IMR-90 (cell line): ENCODE data around the gene CFAP43. TPM values are rescaled to one million over a fixed set of nuclear protein-coding genes. Genes with fewer than 3 reads are reported as not detected.

Experiments
- ATAC-seq: fragments of 200-7000 bp; cut with Tn5 transposase; 2 replicates; pipeline ENCODE4 v1.9.1; 2020; ENCODE audit warnings: low read depth, mild to moderate bottlenecking, moderate library complexity
- BruUV-seq: library from RNA; stranded (reverse); fragments of 400-500 nt; replicated peaks from 2 replicates; lab custom pipeline; 2021; lab: Mats Ljungman, UMichigan
- CTCF ChIA-PET: fragments of 300-600 bp; formaldehyde crosslinking; extraction: SDS; loops from one replicate; lab custom pipeline; 2021; ENCODE audit warnings: antibody characterized with exemption; lab: Yijun Ruan, JAX
- POLR2A ChIA-PET: fragments of 300-600 bp; sonication (Branson Sonifier 250); formaldehyde crosslinking; loops from one replicate; lab custom pipeline; 2022; ENCODE audit warnings: antibody characterized with exemption; ENCODE audit not compliant: unreplicated experiment; lab: Charles Lee
- DNase-seq: peaks from one replicate; pipeline ENCODE4 v3.0.0; 2013
- H2AFZ ChIP-seq: replicated peaks from 2 replicates; pipeline ENCODE3; 2013; ENCODE audit warnings: low read length, mild to moderate bottlenecking; ENCODE audit not compliant: poor library complexity
- H2AK5ac ChIP-seq: 2 replicates; pipeline ENCODE4 v1.6.1; 2013; ENCODE audit warnings: low read depth, low read length, inconsistent platforms
- H2AK9ac ChIP-seq: replicated peaks from 2 replicates; pipeline ENCODE3; 2013; ENCODE audit warnings: mild to moderate bottlenecking, low read depth, low read length, moderate library complexity; ENCODE audit not compliant: poor library complexity
- H2BK120ac ChIP-seq: 2 replicates; pipeline ENCODE4 v1.6.1; 2013; ENCODE audit warnings: low read depth, low read length, inconsistent platforms
- H2BK15ac ChIP-seq: 3 replicates; pipeline ENCODE4 v1.6.1; 2013; ENCODE audit warnings: low read depth, low read length, inconsistent platforms
- H2BK20ac ChIP-seq: 2 replicates; pipeline ENCODE4 v1.6.1; 2013; ENCODE audit warnings: low read depth, mild to moderate bottlenecking, inconsistent platforms, low read length, moderate library complexity
- H2BK5ac ChIP-seq: 2 replicates; pipeline ENCODE4 v1.6.1; 2013; ENCODE audit warnings: mild to moderate bottlenecking, low read depth, low read length, inconsistent platforms; ENCODE audit not compliant: poor library complexity, severe bottlenecking
- H3K14ac ChIP-seq: replicated peaks from 2 replicates; pipeline ENCODE4 v1.6.1; 2013; ENCODE audit warnings: low read depth, low read length, inconsistent platforms
- H3K18ac ChIP-seq: 2 replicates; pipeline ENCODE4 v1.6.1; 2013; ENCODE audit warnings: low read depth, low read length, control low read depth
- H3K23ac ChIP-seq: 2 replicates; pipeline ENCODE4 v1.6.1; 2013; ENCODE audit warnings: low read depth, low read length, inconsistent platforms
- H3K27ac ChIP-seq: 2 replicates; pipeline ENCODE4 v1.5.1; 2013; ENCODE audit warnings: mild to moderate bottlenecking, control low read depth, low read length; ENCODE audit not compliant: insufficient read depth
- H3K27me3 ChIP-seq: 2 replicates; pipeline ENCODE4 v1.6.1; 2013; ENCODE audit warnings: low read length; ENCODE audit not compliant: control insufficient read depth, insufficient read depth
- H3K36me3 ChIP-seq: 2 replicates; pipeline ENCODE4 v1.6.1; 2013; ENCODE audit warnings: low read length, mixed read lengths; ENCODE audit not compliant: control insufficient read depth, insufficient read depth
- H3K4ac ChIP-seq: 2 replicates; pipeline ENCODE4 v1.6.1; 2013; ENCODE audit warnings: low read depth, low read length, inconsistent platforms
- H3K4me1 ChIP-seq: 2 replicates; pipeline ENCODE4 v1.6.1; 2013; ENCODE audit warnings: low read length, mixed read lengths; ENCODE audit not compliant: control insufficient read depth, insufficient read depth
- H3K4me2 ChIP-seq: 2 replicates; pipeline ENCODE4 v1.6.1; 2013; ENCODE audit warnings: low read depth, mild to moderate bottlenecking, control low read depth, low read length, moderate library complexity
- H3K4me3 ChIP-seq: 2 replicates; pipeline ENCODE4 v1.5.1; 2013; ENCODE audit warnings: low read depth, mild to moderate bottlenecking, control low read depth, low read length, moderate library complexity; ENCODE audit not compliant: insufficient read depth
- H3K56ac ChIP-seq: 2 replicates; pipeline ENCODE4 v1.6.1; 2013; ENCODE audit warnings: low read length, inconsistent platforms; ENCODE audit not compliant: insufficient read depth; ENCODE audit errors: extremely low read depth
- H3K79me1 ChIP-seq, 2 experiments: 2 replicates each; pipeline ENCODE4 v1.6.1; 2013; ENCODE audit warnings: low read length in 2 of 2, inconsistent platforms in 1 of 2, low read depth in 1 of 2
- H3K9ac ChIP-seq: 2 replicates; pipeline ENCODE4 v1.6.1; 2013; ENCODE audit warnings: low read depth, low read length, control low read depth
- H3K9me1 ChIP-seq: 2 replicates; pipeline ENCODE4 v1.6.1; 2013; ENCODE audit warnings: low read length, inconsistent platforms; ENCODE audit not compliant: insufficient read depth
- H3K9me3 ChIP-seq: 2 replicates; pipeline ENCODE4 v1.6.1; 2013; ENCODE audit warnings: low read length; ENCODE audit not compliant: control insufficient read depth, insufficient read depth
- H4K20me1 ChIP-seq: 2 replicates; pipeline ENCODE4 v1.6.1; 2013; ENCODE audit warnings: low read length, inconsistent platforms; ENCODE audit not compliant: insufficient read depth
- H4K5ac ChIP-seq: 2 replicates; pipeline ENCODE4 v1.6.1; 2013; ENCODE audit warnings: mild to moderate bottlenecking, low read depth, low read length, control low read depth
- H4K8ac ChIP-seq, 2 experiments: 2 replicates each; pipeline ENCODE4 v1.6.1; 2013; ENCODE audit warnings: low read depth in 2 of 2, low read length in 2 of 2, control low read depth in 1 of 2, inconsistent platforms in 1 of 2
- H4K91ac ChIP-seq: 2 replicates; pipeline ENCODE4 v1.6.1; 2013; ENCODE audit warnings: low read depth, low read length, inconsistent platforms; ENCODE audit not compliant: insufficient read depth
- CEBPB ChIP-seq: IDR thresholded peaks from 2 replicates; pipeline ENCODE4 v1.6.1; 2012; ENCODE audit warnings: low read depth, low read length, improper control_type of control experiment
- MXI1 ChIP-seq: IDR thresholded peaks from 2 replicates; pipeline ENCODE4 v1.6.1; 2012; ENCODE audit warnings: low read depth, mild to moderate bottlenecking, low read length, moderate library complexity, borderline replicate concordance
- NFE2L2 ChIP-seq: fragments of 150-350 bp; IDR thresholded peaks from 2 replicates; pipeline ENCODE4 v1.6.1; 2016; ENCODE audit warnings: low read depth, mild to moderate bottlenecking, low read length
- POLR2A ChIP-seq: IDR thresholded peaks from 2 replicates; pipeline ENCODE4 v1.6.1; 2012; ENCODE audit warnings: mild to moderate bottlenecking, low read depth, low read length
- SMC3 ChIP-seq: fragments of 150-350 bp; IDR thresholded peaks from 2 replicates; pipeline ENCODE4 v1.6.1; 2016; ENCODE audit warnings: low read depth, mild to moderate bottlenecking, antibody characterized with exemption, low read length, moderate library complexity
- WGBS, 2 experiments: methylation state at CpG; one replicate each; pipeline versions ENCODE4 v1.1.5 to v1.1.7; 2013; ENCODE audit warnings: missing lambda C conversion rate in 2 of 2; ENCODE audit not compliant: insufficient read length in 1 of 2; ENCODE audit errors: extremely low coverage in 2 of 2; 5-methylcytosine and 5-hydroxymethylcytosine counted together
- dilution Hi-C: fragments of 300-500 bp; cut with HindIII; formaldehyde crosslinking; loops from one replicate; pipeline ENCODE4 v1.14.3; 2018; ENCODE audit warnings: low sequenced_read_pairs; ENCODE audit not compliant: unreplicated experiment
- in situ Hi-C: fragments of 300-500 bp; cut with MboI; formaldehyde crosslinking; loops from 3 replicates; pipeline ENCODE4 v1.14.3; 2019; ENCODE audit warnings: low sequenced_read_pairs, inconsistent platforms, mixed read lengths
- intact Hi-C: fragments of 100-400 bp; cut with micrococcal nuclease; formaldehyde crosslinking; loops from 2 replicates; pipeline ENCODE4 v1.10.0; 2022
- polyA plus RNA-seq, 3 experiments: library from polyadenylated mRNA; depleted of rRNA; stranded (reverse); fragments of >200 nt; gene quantifications; 2 replicates each; pipeline ENCODE4 v1.2.3, GENCODE V29; 2012; ENCODE audit warnings: low replicate concordance in 1 of 3
- total RNA-seq: library from RNA; depleted of rRNA; stranded (reverse); fragments of >200 nt; gene quantifications from 2 replicates; pipeline ENCODE4 v1.2.3, GENCODE V29; 2012
- TF ChIP-seq, protein P1 (sequence below): conservative IDR thresholded peaks from 2 replicates; pipeline ENCODE4 v1.5.1; 2012; ENCODE audit warnings: mild to moderate bottlenecking, low read depth, low read length, improper control_type of control experiment

The CFAP43 gene
- total and polyA plus RNA-seq, 2 of the 4 experiments (the other 2 are of a cell fraction), result under 0.01 to 0.05 TPM

DNA sequence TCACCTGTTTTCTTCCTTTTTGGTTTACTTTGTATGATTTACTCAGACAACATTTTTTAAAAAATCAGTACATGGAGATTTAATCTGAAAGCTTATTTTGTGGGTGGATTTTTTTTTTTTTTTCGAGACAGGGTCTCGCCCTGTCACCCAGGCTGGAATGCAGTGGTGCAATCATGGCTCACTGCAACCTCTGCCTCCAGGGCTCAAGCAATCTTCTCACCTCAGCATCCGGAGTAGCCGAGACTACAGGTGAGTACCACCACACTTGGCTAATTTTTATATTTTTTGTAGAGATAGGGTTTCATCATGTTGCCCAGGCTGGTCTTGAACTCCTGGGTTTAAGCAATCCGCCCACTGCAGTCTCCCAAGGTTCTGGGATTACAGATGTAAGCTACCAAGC, 25.1 kb upstream of the CFAP43 start:
- no peaks in the 10 kb centered on the region for H3K9me3 ChIP-seq
- H3K56ac ChIP-seq, result no peak overlapping the region
- peaks cover 37% of the 10 kb centered on the region; the same call in 1 of the 2 replicates for H4K20me1 ChIP-seq
- H3K79me1 ChIP-seq, result peaks cover 17 to 45% of the 10 kb centered on the region in 2 experiments
- H3K14ac ChIP-seq, result no peak overlapping the region; the same call in 1 of the 2 replicates
- in situ Hi-C loops (no loop called here), intact Hi-C loops (loop anchor here (2.0 kb wide), 1 partner anchor 544 kb away; no protein-coding TSS in a partner anchor), dilution Hi-C loops (no loop called here)
- H4K91ac ChIP-seq, result no peak overlapping the region
- no peak overlapping the region for H3K18ac ChIP-seq
- peaks cover 16% of the 10 kb centered on the region; the same call in 1 of the 2 replicates for H3K9me1 ChIP-seq
- DNase-seq, result no peak
- BruUV-seq, result no TSS peak
- ATAC-seq, result no peak
- H3K27me3 ChIP-seq, result no peaks in the 10 kb centered on the region
- H3K36me3 ChIP-seq, result peaks cover 29% of the 10 kb centered on the region
- no peak overlapping the region for H3K9ac ChIP-seq
- H3K27ac ChIP-seq, result no peak overlapping the region
- peaks cover 15% of the 10 kb centered on the region for H3K4me1 ChIP-seq
- no peak overlapping the region for H3K23ac ChIP-seq
- ChIA-PET CTCF (interaction anchor here (1.4 kb wide), 1 partner anchor 35 kb away, joined by 3 read pairs; no protein-coding TSS in a partner anchor), POLR2A (interaction anchor here (0.6 kb wide), 1 partner anchor 377 kb away, joined by 3 read pairs; no protein-coding TSS in a partner anchor)
- H4K5ac ChIP-seq, result no peak overlapping the region
- no peak overlapping the region for H2BK20ac ChIP-seq
- no peak overlapping the region for H2AFZ ChIP-seq
- no peak overlapping the region for H3K4ac ChIP-seq
- H2BK120ac ChIP-seq, result no peak overlapping the region
- no peak overlapping the region for H4K8ac ChIP-seq
- H2BK15ac ChIP-seq, result no peak overlapping the region
- H3K4me3 ChIP-seq, result no peak overlapping the region
- H2AK5ac ChIP-seq, result no peak overlapping the region
- no CpG with 5 or more reads among the region's 5 CpGs for WGBS, 2 experiments
- H2AK9ac ChIP-seq, result no peak overlapping the region
- no peak for TF ChIP-seq NFE2L2
- no peak for TF ChIP-seq MXI1
- TF ChIP-seq SMC3, result no peak
- no peak for TF ChIP-seq POLR2A
- TF ChIP-seq CEBPB, result no peak
- TF ChIP-seq, protein P1, sequence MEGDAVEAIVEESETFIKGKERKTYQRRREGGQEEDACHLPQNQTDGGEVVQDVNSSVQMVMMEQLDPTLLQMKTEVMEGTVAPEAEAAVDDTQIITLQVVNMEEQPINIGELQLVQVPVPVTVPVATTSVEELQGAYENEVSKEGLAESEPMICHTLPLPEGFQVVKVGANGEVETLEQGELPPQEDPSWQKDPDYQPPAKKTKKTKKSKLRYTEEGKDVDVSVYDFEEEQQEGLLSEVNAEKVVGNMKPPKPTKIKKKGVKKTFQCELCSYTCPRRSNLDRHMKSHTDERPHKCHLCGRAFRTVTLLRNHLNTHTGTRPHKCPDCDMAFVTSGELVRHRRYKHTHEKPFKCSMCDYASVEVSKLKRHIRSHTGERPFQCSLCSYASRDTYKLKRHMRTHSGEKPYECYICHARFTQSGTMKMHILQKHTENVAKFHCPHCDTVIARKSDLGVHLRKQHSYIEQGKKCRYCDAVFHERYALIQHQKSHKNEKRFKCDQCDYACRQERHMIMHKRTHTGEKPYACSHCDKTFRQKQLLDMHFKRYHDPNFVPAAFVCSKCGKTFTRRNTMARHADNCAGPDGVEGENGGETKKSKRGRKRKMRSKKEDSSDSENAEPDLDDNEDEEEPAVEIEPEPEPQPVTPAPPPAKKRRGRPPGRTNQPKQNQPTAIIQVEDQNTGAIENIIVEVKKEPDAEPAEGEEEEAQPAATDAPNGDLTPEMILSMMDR, result no peak
- peak overlapping the region; percentile 77; the same call in 1 of the 2 replicates for H3K4me2 ChIP-seq
- H2BK5ac ChIP-seq, result peak overlapping the region; percentile 63
